SK-N-SH treated with all-trans-retinoic acid at 6 μM for 48 hours (cell line): ENCODE results near the gene ACP3.

Experiments used
- ATAC-seq: fragments of 200-7000 bp; cut with Tn5 transposase; 3 replicates; pipeline ENCODE4 v1.9.1; 2020; ENCODE audit warnings: mild to moderate bottlenecking, moderate library complexity
- ARNTL ChIP-seq: fragments of 450-650 bp; formaldehyde crosslinking; IDR thresholded peaks from 2 replicates; pipeline ENCODE4 v1.5.0; 2020; ENCODE audit warnings: low read depth, mild to moderate bottlenecking, moderate library complexity, borderline replicate concordance
- BACH2 ChIP-seq: fragments of 250-450 bp; sonication (Bioruptor Pico); IDR thresholded peaks from 2 replicates; pipeline ENCODE4 v1.9.0; 2021; ENCODE audit warnings: mild to moderate bottlenecking, borderline replicate concordance
- CREB5 ChIP-seq: fragments of 250-450 bp; sonication (Bioruptor Pico); IDR thresholded peaks from 2 replicates; pipeline ENCODE4 v1.5.1; 2020; ENCODE audit warnings: low read depth, mild to moderate bottlenecking, moderate library complexity
- CSDC2 ChIP-seq: fragments of 250-450 bp; sonication (Bioruptor Pico); IDR thresholded peaks from 2 replicates; pipeline ENCODE4 v1.5.0; 2020; ENCODE audit warnings: mild to moderate bottlenecking, moderate library complexity
- ESRRG ChIP-seq: fragments of 250-450 bp; sonication (Bioruptor Pico); IDR thresholded peaks from 2 replicates; pipeline ENCODE4 v1.6.1; 2021; ENCODE audit warnings: mild to moderate bottlenecking
- GLIS3 ChIP-seq: fragments of 250-450 bp; sonication (Bioruptor Pico); IDR thresholded peaks from 2 replicates; pipeline ENCODE4 v1.5.0; 2020; ENCODE audit warnings: mild to moderate bottlenecking, moderate library complexity
- POU6F1 ChIP-seq: fragments of 250-450 bp; sonication (Bioruptor Pico); IDR thresholded peaks from 2 replicates; pipeline ENCODE4 v1.8.0; 2021; ENCODE audit warnings: low read depth, mild to moderate bottlenecking, moderate library complexity, borderline replicate concordance
- PPARA ChIP-seq: fragments of 250-450 bp; sonication (Bioruptor Pico); IDR thresholded peaks from 2 replicates; pipeline ENCODE4 v1.5.0; 2020; ENCODE audit warnings: mild to moderate bottlenecking, borderline replicate concordance
- SNAI2 ChIP-seq: fragments of 250-450 bp; sonication (Bioruptor Pico); IDR thresholded peaks from 2 replicates; pipeline ENCODE4 v1.5.0; 2020; ENCODE audit warnings: mild to moderate bottlenecking, moderate library complexity
- TCF4 ChIP-seq: fragments of 250-450 bp; sonication (Bioruptor Pico); IDR thresholded peaks from 2 replicates; pipeline ENCODE4 v1.8.0; 2021; ENCODE audit warnings: mild to moderate bottlenecking, moderate library complexity, borderline replicate concordance
- TOX ChIP-seq: fragments of 250-450 bp; sonication (Bioruptor Pico); IDR thresholded peaks from 2 replicates; pipeline ENCODE4 v1.8.0; 2021; ENCODE audit warnings: mild to moderate bottlenecking, moderate library complexity, borderline replicate concordance
- TSHZ2 ChIP-seq: fragments of 250-450 bp; sonication (Bioruptor Pico); IDR thresholded peaks from 2 replicates; pipeline ENCODE4 v1.5.0; 2020; ENCODE audit warnings: mild to moderate bottlenecking, moderate library complexity
- ZFP30 ChIP-seq: fragments of 450-650 bp; formaldehyde crosslinking; IDR thresholded peaks from 2 replicates; pipeline ENCODE4 v1.5.0; 2022; ENCODE audit warnings: mild to moderate bottlenecking, moderate library complexity
- ZNF565 ChIP-seq: fragments of 450-650 bp; formaldehyde crosslinking; conservative IDR thresholded peaks from 2 replicates; pipeline ENCODE4 v1.5.0; 2020; ENCODE audit warnings: low read depth, mild to moderate bottlenecking, moderate library complexity
- ZNF70 ChIP-seq: fragments of 450-650 bp; formaldehyde crosslinking; IDR thresholded peaks from 2 replicates; pipeline ENCODE4 v1.5.0; 2020; ENCODE audit warnings: mild to moderate bottlenecking, moderate library complexity
- ZNF8 ChIP-seq: fragments of 450-650 bp; formaldehyde crosslinking; IDR thresholded peaks from 2 replicates; pipeline ENCODE4 v1.5.0; 2020; ENCODE audit warnings: mild to moderate bottlenecking, moderate library complexity
- TF ChIP-seq, protein P1 (sequence below): fragments of 250-450 bp; sonication (Bioruptor Pico); IDR thresholded peaks from 2 replicates; pipeline ENCODE4 v1.8.0; 2020; ENCODE audit warnings: mild to moderate bottlenecking, moderate library complexity, borderline replicate concordance
- TF ChIP-seq, protein P2 (sequence below): fragments of 250-450 bp; sonication (Bioruptor Pico); IDR thresholded peaks from 2 replicates; pipeline ENCODE4 v1.5.1; 2021; ENCODE audit warnings: mild to moderate bottlenecking, moderate library complexity

ACP3 gene

DNA sequence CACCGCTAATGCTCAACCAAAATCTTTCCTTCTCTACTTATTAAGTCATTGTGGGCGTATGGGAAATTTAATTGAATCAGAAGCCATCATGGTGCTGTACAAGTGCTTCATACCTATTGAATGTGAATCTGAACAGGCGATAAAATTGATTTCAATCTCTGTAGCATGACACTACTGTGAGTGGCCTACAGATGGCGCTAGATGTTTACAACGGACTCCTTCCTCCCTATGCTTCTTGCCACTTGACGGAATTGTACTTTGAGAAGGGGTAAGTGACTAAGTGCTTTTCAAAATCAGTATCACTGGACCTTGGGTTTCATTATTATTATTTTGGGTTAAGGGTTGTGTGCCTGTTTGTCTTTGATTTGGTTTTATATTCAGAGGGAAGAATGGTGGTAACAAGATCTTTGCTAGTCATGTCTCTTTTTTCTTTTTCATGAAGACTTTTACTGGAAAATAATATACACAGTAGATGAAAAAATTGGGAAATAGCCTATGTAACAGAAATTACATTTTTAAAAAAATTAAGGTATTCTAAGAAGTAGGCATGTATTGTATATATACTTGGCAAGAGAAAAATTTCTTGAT is 35.4 kb downstream of the ACP3 start (continued):
- TF ChIP-seq POU6F1 (CRISPR knock-in tag) (no peak), ZFP30 (CRISPR knock-in tag) (no peak), TOX (CRISPR knock-in tag) (no peak), CREB5 (CRISPR knock-in tag) (no peak)

DNA sequence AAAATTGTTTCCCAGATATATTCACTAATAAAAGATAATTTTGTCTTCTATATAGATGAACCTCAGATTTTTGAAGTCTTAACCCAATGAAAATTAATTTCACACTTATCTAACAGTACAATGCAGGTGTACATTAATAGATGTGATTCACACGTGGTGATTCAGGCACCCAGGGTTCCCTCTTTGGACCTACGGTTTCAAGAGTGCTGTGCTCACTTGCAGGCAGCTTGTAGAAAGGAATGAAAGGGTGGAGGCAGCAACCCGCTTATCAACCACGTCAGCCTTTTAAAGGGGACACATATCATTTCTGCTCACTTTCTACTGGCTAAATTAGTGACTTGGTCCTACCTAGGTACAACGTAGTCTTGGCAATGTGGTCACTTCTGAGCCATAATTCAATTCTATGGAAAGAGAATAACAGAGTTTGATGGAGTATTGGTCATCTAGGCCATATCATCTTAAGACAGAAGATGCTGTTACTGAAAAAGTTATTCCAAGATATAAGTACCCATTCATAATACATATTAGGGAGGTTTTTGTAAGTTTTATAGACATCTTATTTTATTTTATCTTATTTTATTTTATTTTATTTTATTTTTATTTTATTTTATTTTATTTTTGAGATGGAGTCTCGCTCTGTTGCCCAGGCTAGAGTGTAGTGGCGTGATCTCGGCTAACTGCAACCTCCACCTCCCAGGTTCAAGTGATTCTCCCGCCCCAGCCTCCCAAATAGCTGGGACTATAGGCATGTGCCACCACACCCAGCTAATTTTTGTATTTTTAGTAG is 37.9 kb downstream of the ACP3 start:
- TF ChIP-seq ZFP30 (CRISPR knock-in tag) (no peak), TCF4 (CRISPR knock-in tag) (no peak), TSHZ2 (CRISPR knock-in tag) (no peak), ZNF8 (CRISPR knock-in tag) (no peak), PPARA (no peak)
- TF ChIP-seq, protein P1, sequence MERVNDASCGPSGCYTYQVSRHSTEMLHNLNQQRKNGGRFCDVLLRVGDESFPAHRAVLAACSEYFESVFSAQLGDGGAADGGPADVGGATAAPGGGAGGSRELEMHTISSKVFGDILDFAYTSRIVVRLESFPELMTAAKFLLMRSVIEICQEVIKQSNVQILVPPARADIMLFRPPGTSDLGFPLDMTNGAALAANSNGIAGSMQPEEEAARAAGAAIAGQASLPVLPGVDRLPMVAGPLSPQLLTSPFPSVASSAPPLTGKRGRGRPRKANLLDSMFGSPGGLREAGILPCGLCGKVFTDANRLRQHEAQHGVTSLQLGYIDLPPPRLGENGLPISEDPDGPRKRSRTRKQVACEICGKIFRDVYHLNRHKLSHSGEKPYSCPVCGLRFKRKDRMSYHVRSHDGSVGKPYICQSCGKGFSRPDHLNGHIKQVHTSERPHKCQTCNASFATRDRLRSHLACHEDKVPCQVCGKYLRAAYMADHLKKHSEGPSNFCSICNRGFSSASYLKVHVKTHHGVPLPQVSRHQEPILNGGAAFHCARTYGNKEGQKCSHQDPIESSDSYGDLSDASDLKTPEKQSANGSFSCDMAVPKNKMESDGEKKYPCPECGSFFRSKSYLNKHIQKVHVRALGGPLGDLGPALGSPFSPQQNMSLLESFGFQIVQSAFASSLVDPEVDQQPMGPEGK (CRISPR knock-in tag), result no peak
- TF ChIP-seq, protein P2, sequence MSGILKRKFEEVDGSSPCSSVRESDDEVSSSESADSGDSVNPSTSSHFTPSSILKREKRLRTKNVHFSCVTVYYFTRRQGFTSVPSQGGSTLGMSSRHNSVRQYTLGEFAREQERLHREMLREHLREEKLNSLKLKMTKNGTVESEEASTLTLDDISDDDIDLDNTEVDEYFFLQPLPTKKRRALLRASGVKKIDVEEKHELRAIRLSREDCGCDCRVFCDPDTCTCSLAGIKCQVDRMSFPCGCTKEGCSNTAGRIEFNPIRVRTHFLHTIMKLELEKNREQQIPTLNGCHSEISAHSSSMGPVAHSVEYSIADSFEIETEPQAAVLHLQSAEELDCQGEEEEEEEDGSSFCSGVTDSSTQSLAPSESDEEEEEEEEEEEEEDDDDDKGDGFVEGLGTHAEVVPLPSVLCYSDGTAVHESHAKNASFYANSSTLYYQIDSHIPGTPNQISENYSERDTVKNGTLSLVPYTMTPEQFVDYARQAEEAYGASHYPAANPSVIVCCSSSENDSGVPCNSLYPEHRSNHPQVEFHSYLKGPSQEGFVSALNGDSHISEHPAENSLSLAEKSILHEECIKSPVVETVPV (CRISPR knock-in tag), result no peak
- TF ChIP-seq, all 23 proteins: peak for 0
- ATAC-seq, result no peak

DNA sequence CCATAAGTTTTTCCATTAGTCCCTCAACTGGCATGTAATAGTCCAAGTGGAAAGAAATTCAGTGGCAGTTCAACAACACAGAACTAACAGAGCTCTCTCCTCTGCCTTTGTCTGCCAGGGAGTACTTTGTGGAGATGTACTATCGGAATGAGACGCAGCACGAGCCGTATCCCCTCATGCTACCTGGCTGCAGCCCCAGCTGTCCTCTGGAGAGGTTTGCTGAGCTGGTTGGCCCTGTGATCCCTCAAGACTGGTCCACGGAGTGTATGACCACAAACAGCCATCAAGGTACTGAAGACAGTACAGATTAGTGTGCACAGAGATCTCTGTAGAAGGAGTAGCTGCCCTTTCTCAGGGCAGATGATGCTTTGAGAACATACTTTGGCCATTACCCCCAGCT is 39.4 kb downstream of the ACP3 start:
- no peak for ATAC-seq
- TF ChIP-seq ZNF70 (CRISPR knock-in tag), result no peak
- TF ChIP-seq SNAI2 (CRISPR knock-in tag), result no peak
- TF ChIP-seq ZFP30 (CRISPR knock-in tag), result no peak
- no peak for TF ChIP-seq ARNTL (CRISPR knock-in tag)
- TF ChIP-seq, protein P1 (CRISPR knock-in tag), result no peak
- TF ChIP-seq TOX (CRISPR knock-in tag), result no peak
- no peak for TF ChIP-seq GLIS3 (CRISPR knock-in tag)
- TF ChIP-seq ESRRG (CRISPR knock-in tag), result no peak
- TF ChIP-seq POU6F1 (CRISPR knock-in tag), result no peak
- TF ChIP-seq BACH2 (CRISPR knock-in tag), result no peak
- TF ChIP-seq CSDC2 (CRISPR knock-in tag), result no peak
- TF ChIP-seq CREB5 (CRISPR knock-in tag), result no peak
- no peak for TF ChIP-seq ZNF8 (CRISPR knock-in tag)
- TF ChIP-seq PPARA, result no peak
- TF ChIP-seq ZNF565, result no peak
